ENCODE results near the gene HCAR1. TPM values are rescaled to one million over a fixed set of nuclear protein-coding genes. Genes with fewer than 3 reads are reported as not detected.

The HCAR1 gene
- total RNA-seq (2021) = 0.04 TPM in 1 of 3 replicates, not detected in the others
- Bru-seq, nascent RNA = percentile 15 among the genes with signal in this experiment
- long read RNA-seq, experiment 1 = 0 reads
- long read RNA-seq, experiment 2 = 0 reads
- long read RNA-seq, experiment 3 = 0 reads

- no peak within 1 kb of the TSS for H3K4me3 Mint-ChIP-seq
- H3K27me3 Mint-ChIP-seq (ENCODE audit: low read depth) = no peaks in the 10 kb centered on the region; the same call in 1 of the 2 replicates
- ATAC-seq (peak; percentile 72), DNase-seq (ENCODE audit: low spot score) (peak; percentile 19)
- no peak within 1 kb of the TSS for H3K27ac Mint-ChIP-seq
- H3K4me1 Mint-ChIP-seq = peaks cover 21% of the 10 kb centered on the region
- ChIA-PET CTCF (interaction anchor here (0.6 to 1.2 kb wide), 3 partner anchors 8 to 135 kb away, joined by 3 to 4 read pairs (median 3); no protein-coding TSS in a partner anchor), POLR2A (interaction anchor here (0.6 kb wide), 1 partner anchor 72 kb away, joined by 6 read pairs; no protein-coding TSS in a partner anchor)
- TF ChIP-seq NR1H2 (CRISPR knock-in tag; IDR thresholded peaks at IDR 0.05) (no peak), ARID4B (CRISPR knock-in tag; IDR thresholded peaks at IDR 0.05; ENCODE audit: borderline replicate concordance) (no peak), FOXK1 (CRISPR knock-in tag; IDR thresholded peaks at IDR 0.05) (no peak), NFATC4 (CRISPR knock-in tag; IDR thresholded peaks at IDR 0.05) (no peak), MYBL2 (CRISPR knock-in tag; IDR thresholded peaks at IDR 0.05) (no peak), FOXP1 (CRISPR knock-in tag; IDR thresholded peaks at IDR 0.05; ENCODE audit: borderline replicate concordance) (no peak), ATF6 (CRISPR knock-in tag; IDR thresholded peaks at IDR 0.05) (no peak), RORB (CRISPR knock-in tag; IDR thresholded peaks at IDR 0.05) (no peak), CTCF (IDR thresholded peaks at IDR 0.05) (no peak), ZNF232 (CRISPR knock-in tag; IDR thresholded peaks at IDR 0.05) (no peak), ETV6 (CRISPR knock-in tag; IDR thresholded peaks at IDR 0.05) (no peak), IRF2 (CRISPR knock-in tag; IDR thresholded peaks at IDR 0.05; ENCODE audit: borderline replicate concordance, low read depth) (no peak), ZNF416 (CRISPR knock-in tag; IDR thresholded peaks at IDR 0.05) (no peak), ZNF281 (CRISPR knock-in tag; IDR thresholded peaks at IDR 0.05) (no peak), ZNF317 (CRISPR knock-in tag; IDR thresholded peaks at IDR 0.05; ENCODE audit: borderline replicate concordance, low read depth) (no peak), FOXJ3 (CRISPR knock-in tag; IDR thresholded peaks at IDR 0.05; ENCODE audit: borderline replicate concordance) (no peak), SP1 (CRISPR knock-in tag; conservative IDR thresholded peaks at IDR 0.05) (no peak)
- H3K36me3 Mint-ChIP-seq = no peaks in the 10 kb centered on the region
- H3K9me3 Mint-ChIP-seq = no peaks in the 10 kb centered on the region
Measured at GRCh38 chr12:122730215-122731014, at the start of gene HCAR1. Gene HCAR1 (minus strand): TSS chr12:122730844. CDS start chr12:122730339, 505 bp downstream.
